Measurements from ENCODE around the gene PLEKHM3. TPM values are rescaled to one million over a fixed set of nuclear protein-coding genes. Genes with fewer than 3 reads are reported as not detected.
"Not testable (repeated sequence)": the region's sequence is repeated elsewhere in the genome, so short reads cannot be mapped to it uniquely, and the experiment has no call there.

Gene PLEKHM3
- total and polyA plus RNA-seq, 2 donors (not counting 3 experiments of a cell fraction or from before 2014, with no cell fraction given) = 3.1 to 9.1 TPM

DNA sequence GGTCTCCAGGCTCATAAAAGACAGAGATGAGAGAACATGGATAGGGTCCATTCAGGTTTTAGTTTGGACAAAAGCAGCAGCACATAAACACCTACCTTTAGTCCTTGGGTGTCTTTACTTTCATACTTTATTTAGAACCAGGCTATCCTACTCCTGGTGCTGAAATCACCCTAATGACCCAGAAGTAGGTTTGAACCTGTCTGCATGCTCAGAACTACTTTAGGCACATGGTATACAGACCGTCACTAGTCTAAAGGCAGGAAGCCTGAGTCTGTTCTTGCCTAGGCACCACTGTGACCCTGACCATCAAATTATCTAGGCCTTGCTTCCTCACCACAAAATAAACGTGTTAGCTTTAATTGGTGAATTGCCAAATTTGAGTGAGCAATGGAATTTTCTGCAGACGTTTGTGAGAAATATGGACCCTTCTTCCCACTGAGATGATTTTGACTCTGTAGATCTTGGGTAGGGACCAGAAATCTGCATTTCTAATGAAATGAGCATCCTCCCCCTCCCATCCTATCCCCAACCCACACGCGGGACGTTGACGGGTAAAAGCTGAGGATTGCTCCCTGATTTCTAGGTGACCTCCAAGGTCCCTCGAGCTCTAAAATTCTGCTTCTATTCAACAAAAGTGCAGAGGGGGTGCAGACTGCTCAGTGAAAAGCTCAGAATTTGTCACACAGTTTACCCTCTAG, 75.1 kb downstream of the PLEKHM3 start:
- no peak for FAIRE-seq

DNA sequence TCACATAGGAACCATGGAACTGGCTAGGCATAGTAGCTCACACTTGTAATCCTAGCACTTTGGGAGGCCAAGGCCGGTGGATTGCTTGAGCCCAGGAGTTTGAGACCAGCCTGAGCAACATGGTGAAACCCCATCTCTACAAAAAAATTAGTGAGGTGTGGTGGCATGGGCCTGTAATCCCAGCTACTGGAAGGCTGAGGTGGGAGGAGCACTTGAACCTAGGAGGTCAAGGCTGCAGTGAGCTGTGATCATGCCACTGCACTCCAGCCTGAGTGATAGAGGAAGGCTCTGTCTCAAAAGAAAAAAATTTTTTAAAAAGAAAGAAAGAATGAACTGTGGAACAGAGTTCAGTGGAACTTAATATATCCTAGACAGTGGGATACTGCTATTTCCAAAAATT, 76.1 kb downstream of the PLEKHM3 start:
- H3K9me1 ChIP-seq (replicated peaks; ENCODE audit: control insufficient read depth, extremely low read depth, insufficient read depth, low read length); H3K9me3 ChIP-seq (replicated peaks; ENCODE audit: control insufficient read depth, insufficient read depth, low read length); H2AFZ ChIP-seq (ENCODE audit: low read depth, low read length); BruUV-seq (replicated peaks); H3K4me3 ChIP-seq (replicated peaks in 1 of 3; ENCODE audit: insufficient read depth in 1 of 3, low read depth in 1 of 3, low read length in 3 of 3); dilution Hi-C loops (cut with MboI; ENCODE audit: extremely low pct_ligation_motif_present, low sequenced_read_pairs); H3K27me3 ChIP-seq (ENCODE audit: control insufficient read depth in 2 of 2, insufficient read depth in 2 of 2, low read length in 2 of 2); H3K79me2 ChIP-seq (ENCODE audit: control insufficient read depth, insufficient read depth, low read length); H3K9ac ChIP-seq (replicated peaks; ENCODE audit: extremely low read depth, insufficient read depth, low read length); CTCF ChIA-PET; FAIRE-seq; intact Hi-C loops (cut with micrococcal nuclease); H3K36me3 ChIP-seq (ENCODE audit: control insufficient read depth in 2 of 2, extremely low read depth in 1 of 2, insufficient read depth in 2 of 2, low read length in 2 of 2); H4K20me1 ChIP-seq (replicated peaks; ENCODE audit: control insufficient read depth, extremely low read depth, insufficient read depth, low read length); H3K4me1 ChIP-seq (ENCODE audit: control insufficient read depth, extremely low read depth, insufficient read depth, low read length); POLR2A ChIA-PET; H3K4me2 ChIP-seq (ENCODE audit: insufficient read depth, low read length); H3K27ac ChIP-seq (ENCODE audit: insufficient read depth, low read depth, low read length); DNase-seq (ENCODE audit: low read depth, low spot score): not testable (repeated sequence)

More for the DNA sequence above, 75.1 kb downstream of the PLEKHM3 start:
- peak; percentile 28 for DNase-seq (ENCODE audit: low read depth, low spot score)
- H2AFZ ChIP-seq (ENCODE audit: low read depth, low read length) = no peak overlapping the region
- H3K79me2 ChIP-seq (ENCODE audit: control insufficient read depth, insufficient read depth, low read length) = no peaks in the 10 kb centered on the region
- CTCF ChIA-PET = interaction anchor here (1.0 to 1.1 kb wide), 2 partner anchors 24 to 90 kb away, joined by 4 read pairs; no protein-coding TSS in a partner anchor
- no peak overlapping the region for H3K4me3 ChIP-seq (replicated peaks in 1 of 3; ENCODE audit: insufficient read depth in 1 of 3, low read depth in 1 of 3, low read length in 3 of 3)
- H3K36me3 ChIP-seq (ENCODE audit: control insufficient read depth in 2 of 2, extremely low read depth in 1 of 2, insufficient read depth in 2 of 2, low read length in 2 of 2) = no peaks in the 10 kb centered on the region
- H3K9ac ChIP-seq (replicated peaks; ENCODE audit: extremely low read depth, insufficient read depth, low read length) = no peak overlapping the region
- TF ChIP-seq POLR2AphosphoS5 (IDR thresholded peaks at IDR 0.05; ENCODE audit: insufficient read depth, low read depth, low read length) (no peak), EZH2 (IDR thresholded peaks at IDR 0.05; ENCODE audit: borderline replicate concordance, low read depth, low read length, severe bottlenecking) (no peak), POLR2A (IDR thresholded peaks at IDR 0.05; ENCODE audit: low read depth, low read length) (no peak), GATA2 (IDR thresholded peaks at IDR 0.05; ENCODE audit: insufficient read depth, insufficient read length, low read depth, low read length) (no peak), FOS (IDR thresholded peaks at IDR 0.05; ENCODE audit: borderline replicate concordance, insufficient read depth, low read length) (no peak), JUN (IDR thresholded peaks at IDR 0.05; ENCODE audit: borderline replicate concordance, insufficient read depth, insufficient read length, low read depth) (no peak), MYC (IDR thresholded peaks at IDR 0.05; ENCODE audit: low read depth, low read length) (no peak)
- TF ChIP-seq, protein P1, sequence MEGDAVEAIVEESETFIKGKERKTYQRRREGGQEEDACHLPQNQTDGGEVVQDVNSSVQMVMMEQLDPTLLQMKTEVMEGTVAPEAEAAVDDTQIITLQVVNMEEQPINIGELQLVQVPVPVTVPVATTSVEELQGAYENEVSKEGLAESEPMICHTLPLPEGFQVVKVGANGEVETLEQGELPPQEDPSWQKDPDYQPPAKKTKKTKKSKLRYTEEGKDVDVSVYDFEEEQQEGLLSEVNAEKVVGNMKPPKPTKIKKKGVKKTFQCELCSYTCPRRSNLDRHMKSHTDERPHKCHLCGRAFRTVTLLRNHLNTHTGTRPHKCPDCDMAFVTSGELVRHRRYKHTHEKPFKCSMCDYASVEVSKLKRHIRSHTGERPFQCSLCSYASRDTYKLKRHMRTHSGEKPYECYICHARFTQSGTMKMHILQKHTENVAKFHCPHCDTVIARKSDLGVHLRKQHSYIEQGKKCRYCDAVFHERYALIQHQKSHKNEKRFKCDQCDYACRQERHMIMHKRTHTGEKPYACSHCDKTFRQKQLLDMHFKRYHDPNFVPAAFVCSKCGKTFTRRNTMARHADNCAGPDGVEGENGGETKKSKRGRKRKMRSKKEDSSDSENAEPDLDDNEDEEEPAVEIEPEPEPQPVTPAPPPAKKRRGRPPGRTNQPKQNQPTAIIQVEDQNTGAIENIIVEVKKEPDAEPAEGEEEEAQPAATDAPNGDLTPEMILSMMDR (IDR thresholded peaks at IDR 0.05; ENCODE audit: extremely low read depth in 1 of 2, insufficient read depth in 1 of 2, low read depth in 1 of 2, low read length in 2 of 2) = no peak
- TF ChIP-seq, protein P2, sequence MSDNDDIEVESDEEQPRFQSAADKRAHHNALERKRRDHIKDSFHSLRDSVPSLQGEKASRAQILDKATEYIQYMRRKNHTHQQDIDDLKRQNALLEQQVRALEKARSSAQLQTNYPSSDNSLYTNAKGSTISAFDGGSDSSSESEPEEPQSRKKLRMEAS (IDR thresholded peaks at IDR 0.05; ENCODE audit: insufficient read depth, insufficient read length) = no peak
- H3K4me1 ChIP-seq (ENCODE audit: control insufficient read depth, extremely low read depth, insufficient read depth, low read length) = no peaks in the 10 kb centered on the region
- H4K20me1 ChIP-seq (replicated peaks; ENCODE audit: control insufficient read depth, extremely low read depth, insufficient read depth, low read length) = no peaks in the 10 kb centered on the region
- BruUV-seq (replicated peaks) = no TSS peak
- H3K27ac ChIP-seq (ENCODE audit: insufficient read depth, low read depth, low read length) = no peak overlapping the region
- no peaks in the 10 kb centered on the region for H3K27me3 ChIP-seq (ENCODE audit: control insufficient read depth in 2 of 2, insufficient read depth in 2 of 2, low read length in 2 of 2)
- H3K9me3 ChIP-seq (replicated peaks; ENCODE audit: control insufficient read depth, insufficient read depth, low read length) = no peaks in the 10 kb centered on the region
- POLR2A ChIA-PET = no interaction called here
- dilution Hi-C loops (cut with MboI; ENCODE audit: extremely low pct_ligation_motif_present, low sequenced_read_pairs) = no loop called here
- H3K4me2 ChIP-seq (ENCODE audit: insufficient read depth, low read length) = no peak overlapping the region
- H3K9me1 ChIP-seq (replicated peaks; ENCODE audit: control insufficient read depth, extremely low read depth, insufficient read depth, low read length) = no peaks in the 10 kb centered on the region
- intact Hi-C loops (cut with micrococcal nuclease) = no loop called here
